ENCODE measurements around the gene CARMIL1.

The CARMIL1 gene

GRCh38 chr6:25485821-25486534, 206.8 kb downstream of the CARMIL1 start:
- Histone ChIP-seq H3K27me3 (no peaks in the 10 kb centered on the region), H3K4me3 (ENCODE audit: low read depth in 1 of 2, low read length in 1 of 2) (no peak overlapping the region), H3K4me1 (ENCODE audit: control insufficient read depth in 1 of 2, insufficient read depth in 1 of 2, low read depth in 1 of 2, low read length in 1 of 2) (no peaks in the 10 kb centered on the region), H3K27ac (no peak overlapping the region), H3K9me3 (no peaks in the 10 kb centered on the region), H3K36me3 (no peaks in the 10 kb centered on the region)
- no peak for TF ChIP-seq CTCF (IDR thresholded peaks at IDR 0.05)

GRCh38 chr6:25486550-25486949, 207.4 kb downstream of the CARMIL1 start:
- no peaks in the 10 kb centered on the region for H3K4me1 ChIP-seq (ENCODE audit: control insufficient read depth in 1 of 2, insufficient read depth in 1 of 2, low read depth in 1 of 2, low read length in 1 of 2)
- no peak overlapping the region for H3K27ac ChIP-seq
- H3K27me3 ChIP-seq = no peaks in the 10 kb centered on the region
- no peaks in the 10 kb centered on the region for H3K36me3 ChIP-seq
- TF ChIP-seq CTCF (IDR thresholded peaks at IDR 0.05) = no peak
- no peak overlapping the region for H3K4me3 ChIP-seq (ENCODE audit: low read depth in 1 of 2, low read length in 1 of 2)
- no peaks in the 10 kb centered on the region for H3K9me3 ChIP-seq

GRCh38 chr6:25487012-25487411, 207.8 kb downstream of the CARMIL1 start:
- no peaks in the 10 kb centered on the region for H3K4me1 ChIP-seq (ENCODE audit: control insufficient read depth in 1 of 2, insufficient read depth in 1 of 2, low read depth in 1 of 2, low read length in 1 of 2)
- H3K27me3 ChIP-seq = no peaks in the 10 kb centered on the region
- no peaks in the 10 kb centered on the region for H3K36me3 ChIP-seq
- H3K4me3 ChIP-seq (ENCODE audit: low read depth in 1 of 2, low read length in 1 of 2) = no peak overlapping the region
- no peaks in the 10 kb centered on the region for H3K9me3 ChIP-seq
- H3K27ac ChIP-seq = no peak overlapping the region
- no peak for TF ChIP-seq CTCF (IDR thresholded peaks at IDR 0.05)

- no peaks in the 10 kb centered on the region for H3K27me3 ChIP-seq
- no peaks in the 10 kb centered on the region for H3K4me1 ChIP-seq (ENCODE audit: control insufficient read depth in 1 of 2, insufficient read depth in 1 of 2, low read depth in 1 of 2, low read length in 1 of 2)
- H3K27ac ChIP-seq = no peak overlapping the region
- H3K36me3 ChIP-seq = no peaks in the 10 kb centered on the region
- H3K9me3 ChIP-seq = no peaks in the 10 kb centered on the region
- no peak overlapping the region for H3K4me3 ChIP-seq (ENCODE audit: low read depth in 1 of 2, low read length in 1 of 2)
- no peak for TF ChIP-seq CTCF (IDR thresholded peaks at IDR 0.05)
Measured at GRCh38 chr6:25488156-25488555, 209.0 kb downstream of the CARMIL1 start.

GRCh38 chr6:25489399-25489798, 210.2 kb downstream of the CARMIL1 start:
- Histone ChIP-seq H3K27ac (no peak overlapping the region), H3K36me3 (no peaks in the 10 kb centered on the region), H3K4me1 (ENCODE audit: control insufficient read depth in 1 of 2, insufficient read depth in 1 of 2, low read depth in 1 of 2, low read length in 1 of 2) (no peaks in the 10 kb centered on the region), H3K4me3 (ENCODE audit: low read depth in 1 of 2, low read length in 1 of 2) (no peak overlapping the region), H3K9me3 (no peaks in the 10 kb centered on the region), H3K27me3 (no peaks in the 10 kb centered on the region)
- TF ChIP-seq CTCF (IDR thresholded peaks at IDR 0.05) = no peak

All from neutrophil (primary cell).